Measurements from ENCODE around the gene PGBD5.

- TF ChIP-seq, protein P1, sequence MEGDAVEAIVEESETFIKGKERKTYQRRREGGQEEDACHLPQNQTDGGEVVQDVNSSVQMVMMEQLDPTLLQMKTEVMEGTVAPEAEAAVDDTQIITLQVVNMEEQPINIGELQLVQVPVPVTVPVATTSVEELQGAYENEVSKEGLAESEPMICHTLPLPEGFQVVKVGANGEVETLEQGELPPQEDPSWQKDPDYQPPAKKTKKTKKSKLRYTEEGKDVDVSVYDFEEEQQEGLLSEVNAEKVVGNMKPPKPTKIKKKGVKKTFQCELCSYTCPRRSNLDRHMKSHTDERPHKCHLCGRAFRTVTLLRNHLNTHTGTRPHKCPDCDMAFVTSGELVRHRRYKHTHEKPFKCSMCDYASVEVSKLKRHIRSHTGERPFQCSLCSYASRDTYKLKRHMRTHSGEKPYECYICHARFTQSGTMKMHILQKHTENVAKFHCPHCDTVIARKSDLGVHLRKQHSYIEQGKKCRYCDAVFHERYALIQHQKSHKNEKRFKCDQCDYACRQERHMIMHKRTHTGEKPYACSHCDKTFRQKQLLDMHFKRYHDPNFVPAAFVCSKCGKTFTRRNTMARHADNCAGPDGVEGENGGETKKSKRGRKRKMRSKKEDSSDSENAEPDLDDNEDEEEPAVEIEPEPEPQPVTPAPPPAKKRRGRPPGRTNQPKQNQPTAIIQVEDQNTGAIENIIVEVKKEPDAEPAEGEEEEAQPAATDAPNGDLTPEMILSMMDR (IDR thresholded peaks at IDR 0.05), result no peak
- no peak for TF ChIP-seq POLR2A (IDR thresholded peaks at IDR 0.05)
Measured at GRCh38 chr1:230301822-230302221, 124.3 kb downstream of the PGBD5 start.
